ENCODE data around the gene CFAP298. TPM values are rescaled to one million over a fixed set of nuclear protein-coding genes. Genes with fewer than 3 reads are reported as not detected.

Gene CFAP298
- total RNA-seq, 4 donors from 2014 or later, result 14.5 to 41.1 (median 29.5) TPM

DNA sequence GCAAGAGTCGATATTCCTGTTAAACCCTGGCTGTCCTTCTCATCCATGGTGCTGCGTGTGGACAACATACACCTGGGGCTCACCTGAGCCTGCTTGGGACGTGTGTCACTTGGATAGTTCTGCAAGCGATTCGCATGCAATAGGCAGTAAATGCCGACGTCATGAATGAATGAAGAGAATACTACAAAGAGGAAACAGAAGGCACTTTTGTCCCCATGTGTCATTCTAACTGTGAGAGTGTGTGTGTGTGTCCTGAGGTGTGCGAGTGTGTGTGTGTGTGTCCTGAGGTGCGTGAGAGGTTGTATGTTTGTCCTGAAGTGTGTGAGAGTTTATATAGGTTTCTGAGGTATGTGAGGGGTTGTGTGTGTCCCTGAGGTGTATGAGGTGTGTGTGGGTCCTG is 26.2 kb downstream of the CFAP298 start:
- Histone ChIP-seq H3K27ac (no peak overlapping the region), H3K36me3 (peaks cover 0 to 9% (median 0%) of the 10 kb centered on the region in 3 donors), H3K9me3 (no peaks in the 10 kb centered on the region), H3K4me1 (no peaks in the 10 kb centered on the region), H3K4me3 (no peak overlapping the region), H3K27me3 (no peaks in the 10 kb centered on the region)
- WGBS, 2 donors, result 73 to 82% methylated on average over 9 of the region's 9 CpGs
- DNase-seq (ENCODE audit: low spot score in 2 of 2), result no peak
- no peak for TF ChIP-seq POLR2A (IDR thresholded peaks at IDR 0.05)
- TF ChIP-seq, protein P1, sequence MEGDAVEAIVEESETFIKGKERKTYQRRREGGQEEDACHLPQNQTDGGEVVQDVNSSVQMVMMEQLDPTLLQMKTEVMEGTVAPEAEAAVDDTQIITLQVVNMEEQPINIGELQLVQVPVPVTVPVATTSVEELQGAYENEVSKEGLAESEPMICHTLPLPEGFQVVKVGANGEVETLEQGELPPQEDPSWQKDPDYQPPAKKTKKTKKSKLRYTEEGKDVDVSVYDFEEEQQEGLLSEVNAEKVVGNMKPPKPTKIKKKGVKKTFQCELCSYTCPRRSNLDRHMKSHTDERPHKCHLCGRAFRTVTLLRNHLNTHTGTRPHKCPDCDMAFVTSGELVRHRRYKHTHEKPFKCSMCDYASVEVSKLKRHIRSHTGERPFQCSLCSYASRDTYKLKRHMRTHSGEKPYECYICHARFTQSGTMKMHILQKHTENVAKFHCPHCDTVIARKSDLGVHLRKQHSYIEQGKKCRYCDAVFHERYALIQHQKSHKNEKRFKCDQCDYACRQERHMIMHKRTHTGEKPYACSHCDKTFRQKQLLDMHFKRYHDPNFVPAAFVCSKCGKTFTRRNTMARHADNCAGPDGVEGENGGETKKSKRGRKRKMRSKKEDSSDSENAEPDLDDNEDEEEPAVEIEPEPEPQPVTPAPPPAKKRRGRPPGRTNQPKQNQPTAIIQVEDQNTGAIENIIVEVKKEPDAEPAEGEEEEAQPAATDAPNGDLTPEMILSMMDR (IDR thresholded peaks at IDR 0.05), result no peak
- no peak for TF ChIP-seq EP300 (IDR thresholded peaks at IDR 0.05)

DNA sequence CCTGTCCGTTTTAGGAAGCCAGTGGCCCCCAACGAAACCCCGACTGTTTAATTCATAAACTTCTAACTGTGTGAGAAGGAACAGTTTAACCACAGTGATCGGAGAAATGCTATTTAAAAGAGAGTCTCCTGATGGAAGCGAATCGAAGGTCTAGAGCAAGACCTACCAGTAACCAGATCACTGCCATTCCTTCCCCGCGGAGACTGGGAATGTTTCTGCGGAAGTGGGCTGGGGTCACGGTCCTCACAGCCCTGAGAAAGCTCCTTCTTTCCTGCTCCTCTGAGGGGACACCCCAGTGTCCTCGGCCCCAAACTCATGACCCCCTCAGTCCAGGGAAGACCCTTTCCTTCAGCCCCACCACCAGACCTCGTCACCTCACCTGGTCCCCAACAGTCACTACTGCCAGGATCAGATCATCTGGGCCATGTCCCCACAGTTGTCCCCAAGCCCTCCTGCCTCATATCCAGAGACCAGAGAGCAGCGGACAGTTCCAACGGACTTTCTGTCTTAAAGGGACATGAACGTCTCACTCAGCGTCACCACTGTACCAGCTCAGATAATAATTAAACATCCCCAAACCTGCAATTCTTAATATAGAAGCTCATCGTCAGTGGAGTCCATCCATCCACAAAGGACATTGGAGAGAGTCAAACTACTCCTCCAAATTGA is 27.0 kb downstream of the CFAP298 start, which contains the start of gene TCP10L:
Gene TCP10L, minus strand, starts transcription at position 482 of the 669 bp plus-strand sequence. CDS start 1,219 bp downstream, outside the sequence.
- H3K36me3 ChIP-seq, result peaks cover 0 to 9% (median 0%) of the 10 kb centered on the region in 3 donors
- no peaks in the 10 kb centered on the region for H3K27me3 ChIP-seq
- no peak within 1 kb of the TSS for H3K4me3 ChIP-seq
- no peak for DNase-seq (ENCODE audit: low spot score in 2 of 2)
- TF ChIP-seq POLR2A (IDR thresholded peaks at IDR 0.05), result no peak
- TF ChIP-seq, protein P1 (IDR thresholded peaks at IDR 0.05), result no peak
- TF ChIP-seq EP300 (IDR thresholded peaks at IDR 0.05), result no peak
- no peaks in the 10 kb centered on the region for H3K9me3 ChIP-seq
- no peaks in the 10 kb centered on the region for H3K4me1 ChIP-seq
- 79 to 83% methylated on average over 17 of the region's 17 CpGs for WGBS, 2 donors
- no peak within 1 kb of the TSS for H3K27ac ChIP-seq

DNA sequence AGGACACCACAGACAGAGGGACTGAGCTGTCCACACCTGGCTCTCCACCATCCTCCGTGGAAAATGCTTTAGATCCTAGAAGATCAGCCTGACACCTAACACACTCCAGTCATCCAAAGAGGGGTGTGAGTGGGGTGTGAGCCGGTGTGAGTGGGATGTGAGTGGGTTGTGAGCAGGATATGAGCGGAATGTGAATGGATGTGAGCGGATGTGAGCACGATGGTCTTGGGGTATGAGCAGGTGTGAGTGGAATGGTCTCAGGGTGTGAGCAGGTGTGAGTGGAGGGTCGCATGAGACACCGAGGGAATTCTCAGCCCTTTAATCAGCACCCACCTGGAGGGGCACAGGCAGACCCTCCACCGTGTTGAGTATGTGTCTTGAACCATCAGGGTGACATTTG is 27.7 kb downstream of the CFAP298 start:
- DNase-seq (ENCODE audit: low spot score in 2 of 2), result no peak
- Histone ChIP-seq H3K27ac (no peak overlapping the region), H3K27me3 (no peaks in the 10 kb centered on the region), H3K4me1 (no peaks in the 10 kb centered on the region), H3K9me3 (no peaks in the 10 kb centered on the region), H3K4me3 (no peak overlapping the region), H3K36me3 (peaks cover 0 to 9% (median 0%) of the 10 kb centered on the region in 3 donors)
- 85 to 89% methylated on average over 8 of the region's 8 CpGs for WGBS, 2 donors
- TF ChIP-seq EP300 (IDR thresholded peaks at IDR 0.05) (no peak), POLR2A (IDR thresholded peaks at IDR 0.05) (no peak)
- TF ChIP-seq, protein P1 (IDR thresholded peaks at IDR 0.05), result no peak

DNA sequence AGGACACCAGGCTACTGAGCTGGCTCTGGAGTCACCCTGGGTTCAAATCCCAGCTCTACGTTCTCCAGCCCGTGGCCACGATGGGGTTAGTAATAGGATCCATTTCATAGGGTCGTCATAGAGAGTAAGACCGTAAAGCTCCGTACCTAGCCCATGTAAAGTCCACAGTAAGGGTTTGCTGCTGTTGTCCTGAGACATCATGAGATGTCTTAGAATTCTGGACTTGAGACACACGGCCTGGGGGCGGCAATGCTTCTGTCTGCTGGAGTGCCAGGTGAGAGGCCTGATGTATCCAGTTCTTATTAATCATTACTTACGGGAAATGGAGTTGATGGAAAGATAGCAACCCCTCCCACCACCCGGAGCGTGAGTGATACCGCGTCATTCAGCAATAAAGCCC is 30.4 kb downstream of the CFAP298 start:
- TF ChIP-seq POLR2A (IDR thresholded peaks at IDR 0.05) (no peak), EP300 (IDR thresholded peaks at IDR 0.05) (no peak)
- TF ChIP-seq, protein P1 (IDR thresholded peaks at IDR 0.05), result no peak
- Histone ChIP-seq H3K4me1 (no peaks in the 10 kb centered on the region), H3K27me3 (no peaks in the 10 kb centered on the region), H3K9me3 (no peaks in the 10 kb centered on the region), H3K4me3 (no peak overlapping the region), H3K27ac (no peak overlapping the region), H3K36me3 (peaks cover 0 to 16% (median 0%) of the 10 kb centered on the region in 3 donors)
- 88 to 91% methylated on average over 13 of the region's 13 CpGs for WGBS, 2 donors
- no peak for DNase-seq (ENCODE audit: low spot score in 2 of 2)

DNA sequence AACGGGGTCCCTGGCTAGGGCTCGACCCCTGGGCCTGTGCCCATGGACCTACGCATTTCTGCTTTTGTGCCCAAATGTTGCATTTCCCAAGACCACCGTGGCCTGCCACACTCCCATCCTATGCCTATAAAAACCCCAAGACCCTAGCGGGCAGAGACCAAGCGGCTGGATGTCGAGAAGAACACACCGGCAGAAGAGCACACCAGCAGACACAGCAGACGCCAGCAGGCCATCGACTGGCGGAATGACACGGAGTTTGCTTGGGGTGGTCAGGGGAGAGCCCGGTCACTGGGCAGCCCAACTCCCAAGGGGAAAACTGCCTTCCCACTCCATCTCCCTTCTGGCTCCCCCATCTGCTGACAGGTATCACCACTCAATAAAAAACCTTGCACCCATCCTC is 31.2 kb downstream of the CFAP298 start:
- H3K36me3 ChIP-seq, result peaks cover 0 to 15% (median 0%) of the 10 kb centered on the region in 3 donors
- H3K4me3 ChIP-seq, result no peak overlapping the region
- H3K9me3 ChIP-seq, result no peaks in the 10 kb centered on the region
- no peak overlapping the region for H3K27ac ChIP-seq
- TF ChIP-seq POLR2A (IDR thresholded peaks at IDR 0.05) (no peak), EP300 (IDR thresholded peaks at IDR 0.05) (no peak)
- TF ChIP-seq, protein P1 (IDR thresholded peaks at IDR 0.05), result no peak
- H3K27me3 ChIP-seq, result no peaks in the 10 kb centered on the region
- WGBS, 2 donors, result 95 to 96% methylated on average over 13 of the region's 13 CpGs
- no peaks in the 10 kb centered on the region for H3K4me1 ChIP-seq
- DNase-seq (ENCODE audit: low spot score in 2 of 2), result no peak

Data from tibial nerve (tissue), 4 donors.